Adipocyte (in vitro differentiated cells): ENCODE measurements around the gene CD58.

Source experiments
- DNase-seq: peaks from one replicate; pipeline ENCODE4 v3.0.0-alpha.2; 2015; ENCODE audit warnings: low read depth
- H3K27me3 ChIP-seq: replicated peaks from 2 replicates; pipeline ENCODE4 v1.7.0; 2013; ENCODE audit warnings: mild to moderate bottlenecking, low read length, moderate library complexity; ENCODE audit not compliant: control insufficient read depth, insufficient read depth
- H3K36me3 ChIP-seq: 2 replicates; pipeline ENCODE4 v1.7.0; 2013; ENCODE audit warnings: low read length, mild to moderate bottlenecking, moderate library complexity; ENCODE audit not compliant: control insufficient read depth, insufficient read depth, severe bottlenecking
- H3K4me1 ChIP-seq: 2 replicates; pipeline ENCODE4 v1.7.0; 2013; ENCODE audit warnings: mild to moderate bottlenecking, low read length, moderate library complexity; ENCODE audit not compliant: control insufficient read depth, insufficient read depth
- H3K4me3 ChIP-seq: 2 replicates; pipeline ENCODE4 v1.7.0; 2013; ENCODE audit warnings: mild to moderate bottlenecking, low read length, moderate library complexity
- H3K9ac ChIP-seq: 2 replicates; pipeline ENCODE4 v1.7.0; 2013; ENCODE audit warnings: mild to moderate bottlenecking, low read length, moderate library complexity
- H3K9me3 ChIP-seq: 2 replicates; pipeline ENCODE4 v1.7.0; 2013; ENCODE audit warnings: mild to moderate bottlenecking, low read length, moderate library complexity; ENCODE audit not compliant: control insufficient read depth

The CD58 gene

GRCh38 chr1:116513956-116514355 is 56.9 kb downstream of the CD58 start:
- H3K9ac ChIP-seq, result no peak overlapping the region
- H3K27me3 ChIP-seq, result no peaks in the 10 kb centered on the region
- DNase-seq, result no peak
- peaks cover 9% of the 10 kb centered on the region for H3K4me1 ChIP-seq
- no peaks in the 10 kb centered on the region for H3K9me3 ChIP-seq
- H3K36me3 ChIP-seq, result peaks cover 4% of the 10 kb centered on the region
- no peak overlapping the region for H3K4me3 ChIP-seq

GRCh38 chr1:116511459-116512019 is 59.3 kb downstream of the CD58 start:
- no peaks in the 10 kb centered on the region for H3K36me3 ChIP-seq
- no peak overlapping the region for H3K4me3 ChIP-seq
- no peaks in the 10 kb centered on the region for H3K27me3 ChIP-seq
- no peaks in the 10 kb centered on the region for H3K9me3 ChIP-seq
- DNase-seq, result no peak
- H3K9ac ChIP-seq, result no peak overlapping the region
- peaks cover 19% of the 10 kb centered on the region for H3K4me1 ChIP-seq

- no peak overlapping the region for H3K9ac ChIP-seq
- no peak for DNase-seq
Observed at GRCh38 chr1:116510361-116510760, 60.5 kb downstream of the CD58 start.

GRCh38 chr1:116508984-116509980 is 61.5 kb downstream of the CD58 start:
- peaks cover 27% of the 10 kb centered on the region for H3K4me1 ChIP-seq
- no peaks in the 10 kb centered on the region for H3K36me3 ChIP-seq
- no peaks in the 10 kb centered on the region for H3K27me3 ChIP-seq
- peak overlapping the region; percentile 8 for H3K9ac ChIP-seq
- no peak overlapping the region for H3K4me3 ChIP-seq
- no peaks in the 10 kb centered on the region for H3K9me3 ChIP-seq
- peak; percentile 83 for DNase-seq

More at GRCh38 chr1:116510361-116510760, 60.5 kb downstream of the CD58 start:
- no peak overlapping the region for H3K4me3 ChIP-seq
- H3K9me3 ChIP-seq, result no peaks in the 10 kb centered on the region
- no peaks in the 10 kb centered on the region for H3K36me3 ChIP-seq
- H3K27me3 ChIP-seq, result no peaks in the 10 kb centered on the region
- peaks cover 19% of the 10 kb centered on the region for H3K4me1 ChIP-seq

GRCh38 chr1:116508085-116508983 is 62.5 kb downstream of the CD58 start:
- no peaks in the 10 kb centered on the region for H3K36me3 ChIP-seq
- H3K4me1 ChIP-seq, result peaks cover 36% of the 10 kb centered on the region
- DNase-seq, result no peak
- H3K9me3 ChIP-seq, result no peaks in the 10 kb centered on the region
- H3K4me3 ChIP-seq, result no peak overlapping the region
- H3K9ac ChIP-seq, result no peak overlapping the region
- no peaks in the 10 kb centered on the region for H3K27me3 ChIP-seq

GRCh38 chr1:116507631-116508030 is 63.2 kb downstream of the CD58 start:
- no peak overlapping the region for H3K9ac ChIP-seq
- H3K9me3 ChIP-seq, result no peaks in the 10 kb centered on the region
- no peaks in the 10 kb centered on the region for H3K27me3 ChIP-seq
- DNase-seq, result no peak
- peaks cover 40% of the 10 kb centered on the region for H3K4me1 ChIP-seq
- H3K36me3 ChIP-seq, result no peaks in the 10 kb centered on the region
- no peak overlapping the region for H3K4me3 ChIP-seq

- Histone ChIP-seq H3K4me3 (no peak overlapping the region), H3K27me3 (no peaks in the 10 kb centered on the region), H3K9me3 (no peaks in the 10 kb centered on the region), H3K9ac (no peak overlapping the region), H3K4me1 (peaks cover 40% of the 10 kb centered on the region), H3K36me3 (no peaks in the 10 kb centered on the region)
- DNase-seq, result no peak
Observed at GRCh38 chr1:116506132-116507004, 64.5 kb downstream of the CD58 start.

- Histone ChIP-seq H3K9ac (peak overlapping the region; percentile 48), H3K36me3 (no peaks in the 10 kb centered on the region), H3K27me3 (no peaks in the 10 kb centered on the region), H3K4me1 (peaks cover 38% of the 10 kb centered on the region), H3K9me3 (no peaks in the 10 kb centered on the region), H3K4me3 (no peak overlapping the region)
- peak; percentile 60 for DNase-seq
Observed at GRCh38 chr1:116504308-116505156, 66.3 kb downstream of the CD58 start.

- DNase-seq, result no peak
- no peaks in the 10 kb centered on the region for H3K27me3 ChIP-seq
- H3K4me1 ChIP-seq, result peaks cover 32% of the 10 kb centered on the region
- H3K9ac ChIP-seq, result peak overlapping the region; percentile 18
- no peak overlapping the region for H3K4me3 ChIP-seq
- no peaks in the 10 kb centered on the region for H3K9me3 ChIP-seq
- no peaks in the 10 kb centered on the region for H3K36me3 ChIP-seq
Observed at GRCh38 chr1:116503546-116504307, 67.1 kb downstream of the CD58 start.
